Hypothalamus (tissue), 51 donors: ENCODE measurements around the gene CHD6.
A peak's percentile ranks its signal among the peaks of the same experiment; 100 is the strongest.

ENCODE experiments used
- DNase-seq, 51 donors: peaks; one replicate each; lab custom pipeline; 2025; lab: John Stamatoyannopoulos, UW

CHD6 gene

GRCh38 chr20:41373931-41374920 is 244.0 kb downstream of the CHD6 start:
- DNase-seq = no peak

DNA sequence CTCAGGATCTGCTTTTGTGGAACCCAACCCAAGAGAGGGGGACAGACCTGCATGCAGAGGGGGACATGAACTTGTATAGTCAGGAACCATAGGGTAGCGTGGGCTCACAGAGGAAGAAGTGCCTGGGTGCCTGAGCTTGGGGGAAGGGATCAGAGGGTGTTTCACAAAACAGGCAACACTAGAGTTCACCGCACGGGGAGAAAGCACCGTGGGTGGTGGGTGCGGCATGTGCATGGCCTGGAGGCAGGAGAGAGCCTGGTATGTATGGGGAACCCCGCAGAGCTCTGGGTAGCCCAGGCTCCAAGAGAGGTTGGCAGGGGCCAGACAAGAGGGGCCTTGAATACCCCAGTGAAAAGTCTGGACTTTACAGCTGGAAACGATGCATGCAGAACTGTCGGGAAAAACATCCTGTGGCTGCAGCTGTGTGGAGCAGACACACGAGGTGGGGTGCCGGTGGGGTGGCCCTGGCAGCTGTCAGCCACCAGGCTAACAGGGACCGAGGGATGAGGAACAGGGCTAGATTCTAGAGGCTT is 244.9 kb downstream of the CHD6 start:
- no peak for DNase-seq

GRCh38 chr20:41371371-41371770 is 246.8 kb downstream of the CHD6 start:
- DNase-seq = no peak

DNA sequence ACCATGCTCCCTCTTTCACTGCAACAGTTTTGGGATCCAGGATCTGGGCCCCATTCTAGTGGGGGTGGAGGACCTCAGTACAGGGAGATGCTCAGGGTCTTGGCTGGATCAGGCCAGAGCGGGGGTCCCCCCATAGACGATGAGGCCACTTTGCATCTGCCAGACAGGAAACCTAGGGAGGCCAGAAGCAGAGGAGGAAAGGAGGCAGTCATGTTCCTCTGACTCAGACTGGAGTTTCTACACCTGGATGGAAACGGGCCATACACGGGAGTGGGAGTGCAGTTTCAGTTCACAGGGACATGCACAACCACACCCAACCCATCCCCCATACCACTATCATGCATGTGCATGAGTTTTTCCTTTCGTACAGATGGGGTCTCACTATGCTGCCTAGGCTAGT is 248.0 kb downstream of the CHD6 start:
- no peak for DNase-seq

DNA sequence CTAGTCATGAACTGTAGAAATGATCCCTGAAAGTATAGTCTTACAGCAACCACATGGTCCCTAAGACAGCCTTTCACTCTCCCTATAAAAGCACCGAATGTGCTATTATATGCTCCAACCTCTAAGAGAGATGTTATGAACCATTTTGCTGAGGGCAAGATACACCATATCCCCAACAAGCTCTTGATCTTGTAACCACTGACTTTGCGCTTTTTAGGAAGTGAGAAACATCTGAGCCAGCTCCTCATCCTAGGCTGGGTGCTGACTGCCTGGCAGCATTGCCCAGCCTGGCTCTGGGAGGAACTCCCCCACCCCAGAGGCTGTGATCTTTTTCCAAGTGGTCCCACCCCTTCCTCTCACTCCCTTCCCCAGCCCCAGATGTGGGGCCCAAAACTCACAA is 248.5 kb downstream of the CHD6 start:
- no peak for DNase-seq

GRCh38 chr20:41367956-41368355 is 250.2 kb downstream of the CHD6 start:
- no peak for DNase-seq

GRCh38 chr20:41367393-41367695 is 250.8 kb downstream of the CHD6 start:
- no peak for DNase-seq

- DNase-seq = no peak
Measured at GRCh38 chr20:41366546-41367392, 251.4 kb downstream of the CHD6 start, which contains the start of gene EMILIN3. Gene EMILIN3 (minus strand): TSS chr20:41366818. CDS start chr20:41366634, 184 bp downstream.

DNA sequence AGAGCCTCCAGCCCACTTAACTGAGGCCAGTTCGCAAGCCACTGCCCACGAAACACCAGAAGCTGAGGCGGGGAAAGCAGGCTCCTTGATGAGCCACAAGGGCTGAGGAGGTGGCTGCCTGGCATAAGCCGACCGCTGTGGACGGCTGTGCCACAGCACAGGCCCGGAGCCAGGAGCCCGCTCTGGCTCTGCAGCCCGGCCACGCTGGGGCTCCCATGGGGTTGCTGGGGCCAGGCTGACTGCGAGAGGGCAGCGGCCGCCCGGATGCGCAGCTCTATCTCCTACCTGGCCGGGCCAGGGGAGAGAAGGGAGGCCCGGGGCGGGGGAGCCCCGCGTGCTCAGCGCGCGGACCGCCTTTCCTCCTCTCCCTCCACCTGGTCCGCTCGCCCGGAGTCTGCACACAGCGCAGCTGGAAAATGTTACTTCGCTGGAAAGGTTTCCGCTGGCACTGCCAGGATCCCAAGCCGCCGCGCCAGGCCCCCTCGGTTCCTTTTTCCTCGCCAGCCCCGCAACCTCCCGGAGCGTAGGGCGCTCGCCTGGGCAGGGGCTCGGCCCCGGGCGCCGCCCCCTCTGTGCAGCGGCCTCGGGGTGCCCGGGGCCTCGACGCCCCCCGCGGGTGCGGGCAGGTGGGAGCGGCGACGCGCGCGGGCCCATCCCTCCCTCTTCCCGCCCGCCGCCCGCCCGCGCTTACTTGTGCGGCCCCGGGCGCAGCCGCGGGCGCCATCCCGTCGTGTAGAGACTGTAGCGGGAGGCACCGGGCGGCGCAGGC is 252.2 kb downstream of the CHD6 start:
- peak in 2 of 51 donors; percentile 15 to 16 for DNase-seq

GRCh38 chr20:41364967-41365765 is 253.0 kb downstream of the CHD6 start:
- no peak for DNase-seq

DNA sequence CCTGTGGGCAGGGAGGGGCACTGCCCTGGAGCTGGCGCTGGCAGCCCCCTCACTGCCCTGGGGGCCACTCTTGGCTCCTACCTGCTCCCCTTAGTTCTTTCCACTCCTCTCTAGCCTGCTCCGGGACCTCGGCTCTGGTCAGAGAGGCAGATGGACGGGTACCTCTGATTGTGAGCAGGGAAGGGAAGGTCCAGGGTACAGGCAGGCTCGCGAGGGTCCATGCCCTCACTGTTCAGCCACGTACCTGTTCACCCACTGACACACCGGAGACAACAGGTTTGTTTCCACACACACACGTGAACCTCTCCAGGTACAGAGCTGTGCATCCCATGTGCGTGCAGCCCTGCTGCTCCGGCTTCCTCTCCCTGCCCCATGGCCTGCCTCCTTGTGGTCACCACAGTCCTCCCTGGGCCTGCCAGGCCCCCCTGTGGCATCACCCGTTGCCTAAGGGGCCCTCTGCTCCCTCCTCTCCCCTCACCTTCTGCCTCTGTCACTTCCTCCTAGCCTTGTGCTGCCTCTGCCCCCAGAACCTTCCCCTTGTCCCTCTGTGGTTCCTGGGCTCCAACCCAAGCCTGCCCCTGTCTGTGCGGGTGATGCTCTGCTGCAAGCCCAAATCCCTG is 253.8 kb downstream of the CHD6 start:
- DNase-seq = no peak

DNA sequence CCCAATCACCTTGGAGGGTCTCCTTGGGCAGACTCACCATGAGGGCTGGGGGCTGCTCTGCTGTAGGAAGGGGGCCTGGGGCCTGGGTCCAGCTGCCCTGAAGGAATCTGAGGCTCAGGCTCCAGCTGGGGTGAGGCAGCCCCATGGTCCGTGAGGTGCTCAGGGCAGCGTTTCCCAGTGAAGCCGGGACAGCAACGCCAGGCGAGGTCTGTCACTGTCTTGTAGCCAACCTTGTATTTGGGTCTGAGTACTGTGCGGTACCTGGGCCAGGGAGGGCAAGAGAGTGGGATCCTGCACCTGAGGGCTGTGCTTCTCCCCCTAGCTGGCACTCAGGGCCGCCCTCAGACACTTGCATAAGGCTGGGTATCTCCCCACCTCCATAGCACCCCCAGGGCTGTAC is 254.6 kb downstream of the CHD6 start:
- no peak for DNase-seq

DNA sequence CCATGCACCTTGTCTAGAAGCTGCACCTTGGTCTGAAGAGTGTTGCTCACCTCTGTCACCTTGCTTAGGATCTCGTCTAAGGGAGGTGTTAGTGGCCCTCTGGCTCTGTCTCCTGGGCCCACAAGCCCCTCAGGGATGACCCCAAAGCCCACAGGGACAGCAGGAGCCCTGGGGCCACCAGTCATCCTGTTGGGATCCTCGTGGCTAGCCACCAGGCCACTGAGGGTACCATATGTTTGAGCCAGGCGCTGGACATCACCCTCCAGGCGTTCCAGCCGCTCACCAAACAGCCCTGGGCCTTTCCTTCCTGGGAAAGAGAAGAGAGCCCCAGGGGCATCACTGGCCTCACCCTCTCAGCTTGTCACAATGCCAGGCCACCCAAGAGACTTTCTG is 255.4 kb downstream of the CHD6 start:
- no peak for DNase-seq

- peak in 14 of 51 donors; percentile 3 to 34 (median 11) for DNase-seq
Measured at GRCh38 chr20:41361757-41362747, 256.1 kb downstream of the CHD6 start.

DNA sequence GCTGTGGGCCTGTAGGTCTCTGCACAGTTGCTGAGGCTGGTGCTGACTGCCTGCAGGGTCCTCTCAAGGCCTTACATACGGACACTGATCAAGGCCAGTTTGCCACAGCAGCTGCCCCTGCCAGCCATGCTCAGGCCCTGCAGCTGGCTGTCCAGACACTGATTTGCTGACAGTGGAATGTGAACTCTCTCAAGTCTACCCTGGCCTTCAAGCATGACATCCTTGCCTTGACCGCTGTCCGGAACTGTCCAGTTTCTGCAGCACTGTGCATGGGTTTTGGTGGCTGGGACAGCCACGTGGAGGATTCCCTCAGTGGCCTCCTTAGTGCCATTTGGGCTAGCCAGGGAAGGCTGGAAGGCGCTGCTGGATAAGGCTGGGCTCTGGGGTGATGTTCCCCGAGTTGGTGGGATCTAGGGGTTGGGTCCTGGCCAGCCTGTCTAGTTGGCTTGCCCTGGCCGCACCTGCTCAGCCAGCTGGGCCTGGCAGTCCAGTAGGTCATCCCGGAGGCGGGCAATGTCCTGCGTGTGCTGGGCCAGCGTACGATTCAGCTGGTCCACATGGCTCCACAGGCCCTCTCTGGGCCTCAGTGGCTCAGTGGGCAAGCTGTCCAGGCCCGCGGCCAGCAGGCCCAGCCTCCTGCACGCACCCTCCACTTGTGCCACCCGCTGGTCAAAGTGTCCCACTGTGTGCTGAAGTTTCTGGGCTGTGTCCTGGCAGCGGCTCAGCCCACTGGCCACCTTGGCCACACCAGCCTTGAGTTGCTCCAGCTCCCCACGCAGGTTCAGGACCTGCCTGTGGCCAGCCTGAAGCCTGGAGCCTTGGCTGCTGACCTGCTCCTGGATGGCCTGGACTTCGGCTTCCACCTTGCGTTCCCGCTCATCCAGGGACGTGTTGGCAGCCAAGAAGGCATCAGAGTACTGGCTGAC is 257.1 kb downstream of the CHD6 start:
- DNase-seq = no peak

- peak in 3 of 51 donors; percentile 7 to 37 (median 10) for DNase-seq
Measured at GRCh38 chr20:41359541-41360011, 258.6 kb downstream of the CHD6 start.

DNA sequence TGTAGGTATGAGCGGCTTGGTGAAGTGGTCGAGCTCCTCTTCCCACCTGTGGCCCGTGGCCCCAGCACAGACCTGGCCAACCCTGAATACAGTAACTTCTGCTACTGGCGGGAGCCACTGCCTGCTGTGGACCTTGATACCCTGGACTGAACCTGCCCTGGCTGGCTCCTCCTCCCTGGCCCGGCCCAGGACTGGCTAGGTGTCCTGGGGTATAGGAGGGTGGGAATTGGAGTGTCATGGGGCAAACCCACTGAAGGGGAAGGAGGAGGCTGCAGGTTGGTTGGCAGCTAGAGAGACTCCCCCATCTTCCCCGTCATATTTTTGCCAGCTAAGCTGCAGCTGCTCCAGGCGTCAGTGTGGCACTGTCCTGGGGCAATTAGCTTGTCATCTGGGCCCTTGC is 259.5 kb downstream of the CHD6 start:
- DNase-seq = no peak
